ENCODE data around the gene DNM1L.

- TF ChIP-seq CTCF (IDR thresholded peaks at IDR 0.05): no peak
- no peak for TF ChIP-seq POLR2A (IDR thresholded peaks at IDR 0.05)
Observed at GRCh38 chr12:32651956-32652210, 27.2 kb upstream of the DNM1L start.
